Fibroblast of gingiva (primary cell): ENCODE results near the gene ARHGAP12.

Experiments
- DNase-seq: peaks from one replicate; pipeline ENCODE4 v3.0.0-alpha.2; 2011; ENCODE audit warnings: low read depth

ARHGAP12 gene

GRCh38 chr10:31949266-31949665 lies 20.6 kb upstream of the ARHGAP12 start:
- DNase-seq, result no peak

- no peak for DNase-seq
Measured at GRCh38 chr10:31948021-31948420, 19.4 kb upstream of the ARHGAP12 start.

GRCh38 chr10:31947144-31947926 lies 18.7 kb upstream of the ARHGAP12 start:
- peak; percentile 97 for DNase-seq

GRCh38 chr10:31945392-31945791 lies 16.8 kb upstream of the ARHGAP12 start:
- DNase-seq, result no peak

GRCh38 chr10:31944071-31944433 lies 15.4 kb upstream of the ARHGAP12 start:
- no peak for DNase-seq

GRCh38 chr10:31942892-31943291 lies 14.3 kb upstream of the ARHGAP12 start:
- no peak for DNase-seq

- no peak for DNase-seq
Measured at GRCh38 chr10:31942435-31942834, 13.8 kb upstream of the ARHGAP12 start.

- DNase-seq, result peak; percentile 95
Measured at GRCh38 chr10:31940839-31941653, 12.4 kb upstream of the ARHGAP12 start.

- no peak for DNase-seq
Measured at GRCh38 chr10:31939797-31940708, 11.4 kb upstream of the ARHGAP12 start.

- DNase-seq, result no peak
Measured at GRCh38 chr10:31937371-31937770, 8.7 kb upstream of the ARHGAP12 start.

GRCh38 chr10:31936933-31937332 lies 8.3 kb upstream of the ARHGAP12 start:
- DNase-seq, result no peak

GRCh38 chr10:31936086-31936485 lies 7.5 kb upstream of the ARHGAP12 start:
- no peak for DNase-seq

- DNase-seq, result no peak
Measured at GRCh38 chr10:31935678-31936077, 7.0 kb upstream of the ARHGAP12 start.

GRCh38 chr10:31932838-31933237 lies 4.2 kb upstream of the ARHGAP12 start:
- DNase-seq, result no peak

- DNase-seq, result no peak
Measured at GRCh38 chr10:31930856-31931255, 2.2 kb upstream of the ARHGAP12 start.

GRCh38 chr10:31930023-31930751 lies 1.6 kb upstream of the ARHGAP12 start:
- DNase-seq, result peak; percentile 45

GRCh38 chr10:31929261-31930022 lies 811 bp upstream of the ARHGAP12 start:
- DNase-seq, result peak; percentile 33

- peak; percentile 58 for DNase-seq
Measured at GRCh38 chr10:31927884-31928548, 615 bp downstream of the ARHGAP12 start.

- no peak for DNase-seq
Measured at GRCh38 chr10:31927565-31927883, 1.1 kb downstream of the ARHGAP12 start.

GRCh38 chr10:31926765-31927564 lies 1.7 kb downstream of the ARHGAP12 start:
- DNase-seq, result no peak
